ENCODE results near the gene RPS6KA5.

- TF ChIP-seq CTCF (IDR thresholded peaks at IDR 0.05) = no peak
- no peak for TF ChIP-seq POLR2AphosphoS5 (IDR thresholded peaks at IDR 0.05)
- no peak for TF ChIP-seq POLR2A (IDR thresholded peaks at IDR 0.05)
These were observed 21.8 kb upstream of the RPS6KA5 start for GRCh38 chr14:91082282-91082681.

Data from breast epithelium (tissue), 3 donors.